H1 (cell line): ENCODE data around the gene LPO. TPM values are rescaled to one million over a fixed set of nuclear protein-coding genes. Genes with fewer than 3 reads are reported as not detected.
A peak's percentile ranks its signal among the peaks of the same experiment; 100 is the strongest.

ENCODE experiments used
- CTCF ChIA-PET: fragments of 300-600 bp; sonication (Branson Sonifier 250); formaldehyde crosslinking; loops from one replicate; lab custom pipeline; 2021; ENCODE audit not compliant: partially characterized antibody; lab: Charles Lee
- POLR2A ChIA-PET: fragments of 300-600 bp; sonication (Branson Sonifier 250); formaldehyde crosslinking; loops from one replicate; lab custom pipeline; 2021; ENCODE audit warnings: inconsistent platforms; ENCODE audit not compliant: partially characterized antibody; lab: Charles Lee
- DNase-seq, 2 experiments: peaks; one replicate each; pipeline versions ENCODE4 v3.0.0 to v3.0.0-alpha.2; 2010 to 2022; ENCODE audit warnings: low spot score in 2 of 2, low read depth in 1 of 2, mixed read lengths in 1 of 2
- FAIRE-seq: peaks from 2 replicates; lab custom pipeline; 2011; peaks lifted over from hg19 to GRCh38; lab: Jason Lieb, UNC
- H2AFZ ChIP-seq: 2 replicates; pipeline ENCODE4 v1.8.1; 2012; ENCODE audit warnings: low read length, inconsistent platforms
- H2AK5ac ChIP-seq: 2 replicates; pipeline ENCODE4 v1.6.1; 2013; ENCODE audit warnings: low read depth, low read length
- H2BK120ac ChIP-seq: replicated peaks from 2 replicates; pipeline ENCODE3; 2013; ENCODE audit warnings: low read depth, low read length, inconsistent platforms
- H2BK12ac ChIP-seq: 2 replicates; pipeline ENCODE4 v1.6.1; 2013; ENCODE audit warnings: low read depth, low read length
- H2BK15ac ChIP-seq: 2 replicates; pipeline ENCODE4 v1.6.1; 2013; ENCODE audit warnings: low read length
- H2BK20ac ChIP-seq: 2 replicates; pipeline ENCODE4 v1.6.1; 2013; ENCODE audit warnings: low read length
- H2BK5ac ChIP-seq: 2 replicates; pipeline ENCODE4 v1.6.1; 2013; ENCODE audit warnings: low read depth, low read length
- H3K14ac ChIP-seq: 2 replicates; pipeline ENCODE4 v1.6.1; 2013; ENCODE audit warnings: inconsistent platforms; ENCODE audit not compliant: insufficient read length
- H3K18ac ChIP-seq: 2 replicates; pipeline ENCODE4 v1.6.1; 2013; ENCODE audit warnings: low read length; ENCODE audit errors: extremely low read depth
- H3K23ac ChIP-seq: 2 replicates; pipeline ENCODE4 v1.6.1; 2013; ENCODE audit warnings: inconsistent platforms; ENCODE audit not compliant: insufficient read length
- H3K23me2 ChIP-seq: 2 replicates; pipeline ENCODE4 v1.6.1; 2013; ENCODE audit warnings: low read depth, low read length
- H3K27ac ChIP-seq: 2 replicates; pipeline ENCODE4 v1.6.1; 2011; ENCODE audit warnings: low read depth, low read length, inconsistent platforms
- H3K27me3 ChIP-seq, 4 experiments: replicated peaks in 1 of 4; 1 replicate in 1 of 4; 2 replicates in 3 of 4; pipeline versions ENCODE4 v1.6.1 to v1.8.1; 2011 to 2013; ENCODE audit warnings: low read length in 3 of 4, mild to moderate bottlenecking in 3 of 4, inconsistent platforms in 2 of 4, mixed read lengths in 2 of 4, moderate library complexity in 1 of 4; ENCODE audit not compliant: control insufficient read depth in 3 of 4, insufficient read depth in 3 of 4; ENCODE audit errors: extremely low read depth in 1 of 4
- H3K36me3 ChIP-seq, 4 experiments: 2 replicates each; pipeline versions ENCODE4 v1.6.1 to v1.8.1; 2011 to 2013; ENCODE audit warnings: mild to moderate bottlenecking in 4 of 4, low read length in 3 of 4, moderate library complexity in 2 of 4, control low read depth in 1 of 4, inconsistent platforms in 1 of 4; ENCODE audit not compliant: insufficient read depth in 4 of 4, control insufficient read depth in 2 of 4
- H3K4ac ChIP-seq: replicated peaks from 2 replicates; pipeline ENCODE3; 2013; ENCODE audit warnings: low read length, low read depth, mixed read lengths, inconsistent platforms; ENCODE audit not compliant: insufficient read length
- H3K4me1 ChIP-seq, 4 experiments: replicated peaks in 1 of 4; 1 replicate in 1 of 4; 2 replicates in 3 of 4; pipeline versions ENCODE4 v1.6.1 to v1.8.1; 2011 to 2013; ENCODE audit warnings: low read length in 3 of 4, inconsistent platforms in 2 of 4, mixed read lengths in 1 of 4; ENCODE audit not compliant: insufficient read depth in 4 of 4, control insufficient read depth in 3 of 4
- H3K4me2 ChIP-seq, 2 experiments: 2 replicates each; pipeline versions ENCODE4 v1.6.1 to v1.8.1; 2011 to 2013; ENCODE audit warnings: low read depth in 2 of 2, low read length in 2 of 2, control low read depth in 1 of 2, inconsistent platforms in 1 of 2, mild to moderate bottlenecking in 1 of 2; ENCODE audit not compliant: insufficient read depth in 1 of 2
- H3K4me3 ChIP-seq, 4 experiments: fragments of 200-600, 300-600 bp in 1 of 4; sonication (generic), shearing (Covaris generic), sonication (Bioruptor Twin) in 1 of 4; 2 replicates each; pipeline versions ENCODE4 v1.5.1 to v1.8.1; 2011 to 2016; ENCODE audit warnings: low read length in 4 of 4, low read depth in 3 of 4, control low read depth in 2 of 4, inconsistent platforms in 2 of 4, mild to moderate bottlenecking in 2 of 4, mixed read lengths in 1 of 4, moderate library complexity in 1 of 4; ENCODE audit not compliant: insufficient read depth in 2 of 4; ENCODE audit errors: extremely low read depth in 1 of 4
- H3K56ac ChIP-seq: replicated peaks from 2 replicates; pipeline ENCODE3; 2013; ENCODE audit warnings: low read depth, mild to moderate bottlenecking, mixed read lengths, low read length, inconsistent platforms; ENCODE audit not compliant: insufficient read length
- H3K79me1 ChIP-seq: 2 replicates; pipeline ENCODE4 v1.6.1; 2013; ENCODE audit warnings: low read depth, low read length, control low read depth
- H3K79me2 ChIP-seq, 2 experiments: 2 replicates each; pipeline versions ENCODE4 v1.6.1 to v1.8.1; 2012 to 2013; ENCODE audit warnings: low read length in 2 of 2, mild to moderate bottlenecking in 2 of 2, inconsistent platforms in 1 of 2; ENCODE audit not compliant: insufficient read depth in 2 of 2, control insufficient read depth in 1 of 2
- H3K9ac ChIP-seq, 4 experiments: replicated peaks in 1 of 4; 1 replicate in 1 of 4; 2 replicates in 3 of 4; pipeline versions ENCODE4 v1.6.1 to v1.8.1; 2011 to 2013; ENCODE audit warnings: low read depth in 3 of 4, low read length in 3 of 4, control low read depth in 2 of 4, mild to moderate bottlenecking in 2 of 4, moderate library complexity in 2 of 4, inconsistent platforms in 1 of 4; ENCODE audit errors: extremely low read depth in 1 of 4
- H3K9me3 ChIP-seq, 2 experiments: 2 replicates each; pipeline versions ENCODE4 v1.6.1 to v1.8.1; 2012 to 2013; ENCODE audit warnings: mild to moderate bottlenecking in 2 of 2, moderate library complexity in 2 of 2, control low read depth in 1 of 2, inconsistent platforms in 1 of 2, low read depth in 1 of 2, low read length in 1 of 2, mixed read lengths in 1 of 2; ENCODE audit not compliant: insufficient read depth in 2 of 2
- H4K20me1 ChIP-seq, 2 experiments: replicated peaks in 1 of 2; 2 replicates each; pipeline versions ENCODE3 to v1.8.1; 2011 to 2013; ENCODE audit warnings: inconsistent platforms in 2 of 2, low read length in 2 of 2, mild to moderate bottlenecking in 1 of 2; ENCODE audit not compliant: insufficient read depth in 2 of 2, control insufficient read depth in 1 of 2
- H4K5ac ChIP-seq: 2 replicates; pipeline ENCODE4 v1.6.1; 2013; ENCODE audit warnings: low read length, low read depth, mixed read lengths, inconsistent platforms; ENCODE audit not compliant: insufficient read length
- H4K8ac ChIP-seq: 2 replicates; pipeline ENCODE4 v1.8.0; 2013; ENCODE audit warnings: mild to moderate bottlenecking, moderate library complexity, low read length, inconsistent platforms; ENCODE audit not compliant: insufficient read depth; ENCODE audit errors: extremely low read depth
- H4K91ac ChIP-seq: replicated peaks from 2 replicates; pipeline ENCODE3; 2013; ENCODE audit warnings: low read length, mixed read lengths, inconsistent platforms; ENCODE audit not compliant: insufficient read length
- BACH1 ChIP-seq: IDR thresholded peaks from 2 replicates; pipeline ENCODE4 v1.6.1; 2012; ENCODE audit warnings: low read length, improper control_type of control experiment
- GABPA ChIP-seq: IDR thresholded peaks from 2 replicates; pipeline ENCODE4 v1.6.1; 2011; ENCODE audit warnings: mild to moderate bottlenecking, low read length, moderate library complexity, borderline replicate concordance; ENCODE audit not compliant: insufficient read depth
- HDAC2 ChIP-seq, 2 experiments: fragments of 300-600 bp in 1 of 2; sonication (generic) in 1 of 2; IDR thresholded peaks; 2 replicates each; pipeline ENCODE4 v1.6.1; 2011 to 2012; ENCODE audit warnings: low read depth in 2 of 2, low read length in 2 of 2, mild to moderate bottlenecking in 2 of 2, moderate library complexity in 2 of 2, borderline replicate concordance in 1 of 2, inconsistent platforms in 1 of 2
- JUN ChIP-seq: IDR thresholded peaks from 2 replicates; pipeline ENCODE4 v1.6.1; 2011; ENCODE audit warnings: low read depth, mild to moderate bottlenecking, improper control_type of control experiment, low read length
- PHF8 ChIP-seq: fragments of 200-600 bp; sonication (generic); conservative IDR thresholded peaks from 2 replicates; pipeline ENCODE4 v1.7.1; 2012; ENCODE audit warnings: low read depth, mild to moderate bottlenecking, inconsistent platforms, low read length, moderate library complexity
- RBBP5 ChIP-seq: IDR thresholded peaks from 2 replicates; pipeline ENCODE4 v1.7.1; 2012; ENCODE audit warnings: low read depth, mild to moderate bottlenecking, inconsistent platforms, low read length, moderate library complexity, borderline replicate concordance
- RXRA ChIP-seq: IDR thresholded peaks from 2 replicates; pipeline ENCODE4 v1.6.1; 2011; ENCODE audit warnings: low read depth, mild to moderate bottlenecking, low read length, moderate library complexity; ENCODE audit not compliant: insufficient read depth
- SIRT6 ChIP-seq: IDR thresholded peaks from one replicate; pipeline ENCODE4 v1.7.1; 2012; ENCODE audit warnings: low read length, inconsistent platforms
- WGBS, 2 experiments: shearing (Covaris generic) in 1 of 2; methylation state at CpG; one replicate each; pipeline versions ENCODE4 v1.1.6 to v1.1.7; 2013 to 2015; ENCODE audit warnings: low lambda C conversion rate in 2 of 2, mixed read lengths in 2 of 2, inconsistent platforms in 1 of 2, low coverage in 1 of 2, missing lambda C conversion rate in 1 of 2; ENCODE audit not compliant: insufficient replicate concordance in 2 of 2, insufficient coverage in 1 of 2, insufficient read length in 1 of 2; ENCODE audit errors: extremely low coverage in 1 of 2, missing lambda C conversion rate in 1 of 2; 5-methylcytosine and 5-hydroxymethylcytosine counted together
- polyA plus RNA-seq, 7 experiments: library from polyadenylated mRNA; depleted of rRNA in 3 of 7; stranded (reverse) in 5 of 7; unstranded in 2 of 7; fragments of >200 nt in 5 of 7; fragments of 200-250 nt in 2 of 7; gene quantifications; 1 replicate in 5 of 7; 2 replicates in 1 of 7; 4 replicates in 1 of 7; pipeline versions ENCODE4 v1.2.1 to v1.2.3, GENCODE V29; 2011 to 2013; ENCODE audit warnings: missing spikeins in 2 of 7, mixed read lengths in 2 of 7
- total RNA-seq: library from RNA; stranded (reverse); fragmentation: NEBNext Ultra II Directional; extraction: Animal tissue kit (Norgen Biotek cat#: 25700); gene quantifications from 2 replicates; pipeline ENCODE4 v1.2.1, GENCODE V29; 2021

LPO gene
- total and polyA plus RNA-seq, 2 of the 8 experiments (the other 6 are each of a cell fraction or from before 2014, with no cell fraction given): 0.38 to 0.52 TPM

DNA sequence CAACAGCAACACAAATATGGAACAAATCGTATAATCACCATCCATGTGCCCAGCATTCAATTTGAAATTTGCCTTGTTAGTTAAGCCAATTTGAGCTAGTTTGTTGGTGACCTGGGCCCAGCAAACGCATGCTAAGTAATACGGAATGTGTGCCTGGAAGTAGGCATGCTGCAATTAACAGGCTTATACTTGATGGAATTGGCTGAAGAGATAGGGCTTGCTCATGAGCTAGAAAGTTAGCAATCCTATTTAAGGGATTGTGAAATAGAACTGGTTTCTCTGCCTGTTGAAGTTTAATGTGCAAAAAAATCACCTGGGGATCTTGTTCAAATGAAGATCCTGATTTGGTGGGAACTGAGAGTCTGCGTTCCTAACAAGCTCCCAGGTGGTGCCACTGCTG, 8.5 kb upstream of the LPO start:
- no peak for DNase-seq
- Histone ChIP-seq H3K4me2 (no peak overlapping the region; a peak in 1 of 4 replicates), H3K4ac (no peak overlapping the region), H3K23ac (no peak overlapping the region), H3K27me3 (peaks cover 1 to 18% (median 8%) of the 10 kb centered on the region in 4 experiments; a peak in 5 of 7 replicates), H2BK5ac (no peak overlapping the region), H2BK20ac (no peak overlapping the region), H3K79me2 (no peaks in the 10 kb centered on the region), H4K8ac (no peak overlapping the region), H2AK5ac (no peak overlapping the region), H3K56ac (no peak overlapping the region), H3K18ac (no peak overlapping the region), H3K4me3 (no peak overlapping the region), H2AFZ (no peak overlapping the region), H3K27ac (no peak overlapping the region), H2BK120ac (no peak overlapping the region), H3K14ac (no peak overlapping the region), H4K20me1 (no peaks in the 10 kb centered on the region), H3K79me1 (no peaks in the 10 kb centered on the region), H3K4me1 (peaks cover 0 to 4% (median 0%) of the 10 kb centered on the region in 4 experiments; a peak in 4 of 7 replicates), H3K9me3 (no peaks in the 10 kb centered on the region), H4K5ac (no peak overlapping the region), H3K36me3 (no peaks in the 10 kb centered on the region), H4K91ac (no peak overlapping the region), H2BK12ac (no peak overlapping the region), H3K23me2 (no peaks in the 10 kb centered on the region), H3K9ac (no peak overlapping the region), H2BK15ac (0 out of 2 replicates have a peak overlapping the region, but pooled peaks have one; percentile 65)
- 78% methylated on average over 4 of the region's 4 CpGs; no CpG with 5 or more reads in 1 of the 2 experiments for WGBS, 2 experiments
- ChIA-PET CTCF (interaction anchor here (0.6 to 2.7 kb wide), 10 partner anchors 9 to 88 kb away, joined by 3 to 13 read pairs (median 4); partner anchors contain the start of gene MKS1), POLR2A (interaction anchor here (0.8 to 1.4 kb wide), 3 partner anchors 8 to 147 kb away, joined by 3 to 4 read pairs (median 3); partner anchors contain the start of genes DYNLL2, LPO and MKS1)
- no peak for TF ChIP-seq BACH1
- TF ChIP-seq GABPA: no peak
- no peak for TF ChIP-seq HDAC2 (IDR thresholded peaks at IDR 0.05; ENCODE audit: borderline replicate concordance in 1 of 2, low read depth in 2 of 2, low read length in 2 of 2)
- TF ChIP-seq PHF8: no peak
- no peak for TF ChIP-seq RXRA
- no peak for TF ChIP-seq RBBP5
- no peak for TF ChIP-seq JUN
- TF ChIP-seq SIRT6: no peak
- no peak for FAIRE-seq
